Stomach (tissue), 4 donors: ENCODE results near the gene WFDC12.
"Not testable (repeated sequence)": the region's sequence is repeated elsewhere in the genome, so short reads cannot be mapped to it uniquely, and the experiment has no call there.

ENCODE experiments used
- EP300 ChIP-seq: sonication (generic); formaldehyde crosslinking; IDR thresholded peaks from one replicate; pipeline ENCODE4 v1.6.1; 2017; ENCODE audit warnings: antibody characterized with exemption
- POLR2AphosphoS5 ChIP-seq, 3 donors: sonication (generic); formaldehyde crosslinking; IDR thresholded peaks; one replicate each; pipeline ENCODE4 v1.6.1; 2016; ENCODE audit warnings: antibody characterized with exemption in 3 of 3
- TF ChIP-seq, protein P1 (sequence below), 7 experiments: fragments of 450-650 bp in 4 of 7; fragments of 200-600 bp in 3 of 7; sonication (generic) in 3 of 7; IDR thresholded peaks; one replicate each; pipeline ENCODE4 v1.5.1; 2016 to 2019; ENCODE audit warnings: antibody characterized with exemption in 7 of 7, control low read depth in 2 of 7, mild to moderate bottlenecking in 1 of 7

DNA sequence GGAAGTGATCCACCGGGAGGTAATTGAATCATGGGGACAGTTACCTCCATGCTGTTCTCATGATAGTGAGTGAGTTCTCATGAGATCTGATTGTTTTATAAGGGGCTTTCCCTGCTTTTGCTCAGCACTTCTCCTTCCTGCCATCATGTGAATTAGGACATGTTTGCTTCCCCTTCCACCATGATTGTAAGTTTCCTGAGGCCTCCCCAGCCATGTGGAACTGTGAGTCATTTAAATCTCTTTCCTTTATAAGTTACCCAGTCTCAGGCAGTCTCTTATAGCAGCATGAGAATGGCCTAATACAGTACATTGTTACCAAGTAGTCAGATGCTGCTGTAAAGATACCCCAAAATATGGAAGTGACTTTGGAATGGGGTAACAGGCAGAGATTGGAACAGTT is 30.5 kb upstream of the WFDC12 start:
- TF ChIP-seq, protein P1, sequence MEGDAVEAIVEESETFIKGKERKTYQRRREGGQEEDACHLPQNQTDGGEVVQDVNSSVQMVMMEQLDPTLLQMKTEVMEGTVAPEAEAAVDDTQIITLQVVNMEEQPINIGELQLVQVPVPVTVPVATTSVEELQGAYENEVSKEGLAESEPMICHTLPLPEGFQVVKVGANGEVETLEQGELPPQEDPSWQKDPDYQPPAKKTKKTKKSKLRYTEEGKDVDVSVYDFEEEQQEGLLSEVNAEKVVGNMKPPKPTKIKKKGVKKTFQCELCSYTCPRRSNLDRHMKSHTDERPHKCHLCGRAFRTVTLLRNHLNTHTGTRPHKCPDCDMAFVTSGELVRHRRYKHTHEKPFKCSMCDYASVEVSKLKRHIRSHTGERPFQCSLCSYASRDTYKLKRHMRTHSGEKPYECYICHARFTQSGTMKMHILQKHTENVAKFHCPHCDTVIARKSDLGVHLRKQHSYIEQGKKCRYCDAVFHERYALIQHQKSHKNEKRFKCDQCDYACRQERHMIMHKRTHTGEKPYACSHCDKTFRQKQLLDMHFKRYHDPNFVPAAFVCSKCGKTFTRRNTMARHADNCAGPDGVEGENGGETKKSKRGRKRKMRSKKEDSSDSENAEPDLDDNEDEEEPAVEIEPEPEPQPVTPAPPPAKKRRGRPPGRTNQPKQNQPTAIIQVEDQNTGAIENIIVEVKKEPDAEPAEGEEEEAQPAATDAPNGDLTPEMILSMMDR (IDR thresholded peaks at IDR 0.05), result not testable (repeated sequence)
- TF ChIP-seq EP300; POLR2AphosphoS5 (IDR thresholded peaks at IDR 0.05): not testable (repeated sequence)
